ENCODE results near the gene B4GALNT1. TPM values are rescaled to one million over a fixed set of nuclear protein-coding genes. Genes with fewer than 3 reads are reported as not detected.

B4GALNT1 gene
- polyA plus RNA-seq, 1 donor from 2014 or later: 99.9 TPM

DNA sequence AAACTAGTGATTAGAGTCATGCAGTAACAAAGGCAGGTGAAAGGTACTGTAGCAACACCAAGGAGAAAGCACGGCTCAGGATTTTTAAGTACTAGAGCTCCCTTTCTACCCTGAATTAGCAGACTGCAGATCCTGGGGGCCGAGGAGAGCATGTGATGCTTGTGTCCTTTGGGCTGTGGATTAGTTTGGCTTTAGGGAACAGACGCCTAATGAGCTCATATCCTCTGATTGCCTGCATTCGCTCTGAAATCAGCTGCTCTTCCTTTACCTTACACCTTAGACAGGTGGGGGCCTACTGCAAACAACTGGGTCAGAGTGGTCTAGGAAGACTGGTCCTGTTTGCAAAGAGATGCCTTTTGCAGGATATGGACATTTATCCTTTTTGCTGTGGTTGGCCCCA is 39.8 kb downstream of the B4GALNT1 start:
- Histone ChIP-seq H3K4me2 (ENCODE audit: low read length) (no peak overlapping the region), H2AFZ (ENCODE audit: low read depth, low read length) (no peak overlapping the region), H3K79me2 (replicated peaks; ENCODE audit: insufficient read depth, low read length) (peaks cover 2% of the 10 kb centered on the region), H3K4me3 (ENCODE audit: low read length) (peak overlapping the region; percentile 96), H3K9me3 (ENCODE audit: low read length) (no peaks in the 10 kb centered on the region), H4K20me1 (ENCODE audit: insufficient read depth) (no peaks in the 10 kb centered on the region), H3K9me2 (ENCODE audit: insufficient read depth, low read length) (no peaks in the 10 kb centered on the region), H3K27ac (ENCODE audit: low read length) (no peak overlapping the region), H3F3A (ENCODE audit: insufficient read depth, low read length, poor library complexity, severe bottlenecking) (no peaks in the 10 kb centered on the region), H3K36me3 (ENCODE audit: insufficient read depth, low read length) (no peaks in the 10 kb centered on the region), H3K9ac (ENCODE audit: low read length) (no peak overlapping the region), H3K27me3 (ENCODE audit: insufficient read depth, low read depth, low read length) (no peaks in the 10 kb centered on the region)
- no peak for TF ChIP-seq TAF1 (IDR thresholded peaks at IDR 0.05; ENCODE audit: low read depth)
- TF ChIP-seq, protein P1, sequence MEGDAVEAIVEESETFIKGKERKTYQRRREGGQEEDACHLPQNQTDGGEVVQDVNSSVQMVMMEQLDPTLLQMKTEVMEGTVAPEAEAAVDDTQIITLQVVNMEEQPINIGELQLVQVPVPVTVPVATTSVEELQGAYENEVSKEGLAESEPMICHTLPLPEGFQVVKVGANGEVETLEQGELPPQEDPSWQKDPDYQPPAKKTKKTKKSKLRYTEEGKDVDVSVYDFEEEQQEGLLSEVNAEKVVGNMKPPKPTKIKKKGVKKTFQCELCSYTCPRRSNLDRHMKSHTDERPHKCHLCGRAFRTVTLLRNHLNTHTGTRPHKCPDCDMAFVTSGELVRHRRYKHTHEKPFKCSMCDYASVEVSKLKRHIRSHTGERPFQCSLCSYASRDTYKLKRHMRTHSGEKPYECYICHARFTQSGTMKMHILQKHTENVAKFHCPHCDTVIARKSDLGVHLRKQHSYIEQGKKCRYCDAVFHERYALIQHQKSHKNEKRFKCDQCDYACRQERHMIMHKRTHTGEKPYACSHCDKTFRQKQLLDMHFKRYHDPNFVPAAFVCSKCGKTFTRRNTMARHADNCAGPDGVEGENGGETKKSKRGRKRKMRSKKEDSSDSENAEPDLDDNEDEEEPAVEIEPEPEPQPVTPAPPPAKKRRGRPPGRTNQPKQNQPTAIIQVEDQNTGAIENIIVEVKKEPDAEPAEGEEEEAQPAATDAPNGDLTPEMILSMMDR (IDR thresholded peaks at IDR 0.05; ENCODE audit: poor library complexity, severe bottlenecking): no peak
- TF ChIP-seq EZH2 (IDR thresholded peaks at IDR 0.05; ENCODE audit: borderline replicate concordance, insufficient read depth, low read length, poor library complexity, severe bottlenecking): no peak

DNA sequence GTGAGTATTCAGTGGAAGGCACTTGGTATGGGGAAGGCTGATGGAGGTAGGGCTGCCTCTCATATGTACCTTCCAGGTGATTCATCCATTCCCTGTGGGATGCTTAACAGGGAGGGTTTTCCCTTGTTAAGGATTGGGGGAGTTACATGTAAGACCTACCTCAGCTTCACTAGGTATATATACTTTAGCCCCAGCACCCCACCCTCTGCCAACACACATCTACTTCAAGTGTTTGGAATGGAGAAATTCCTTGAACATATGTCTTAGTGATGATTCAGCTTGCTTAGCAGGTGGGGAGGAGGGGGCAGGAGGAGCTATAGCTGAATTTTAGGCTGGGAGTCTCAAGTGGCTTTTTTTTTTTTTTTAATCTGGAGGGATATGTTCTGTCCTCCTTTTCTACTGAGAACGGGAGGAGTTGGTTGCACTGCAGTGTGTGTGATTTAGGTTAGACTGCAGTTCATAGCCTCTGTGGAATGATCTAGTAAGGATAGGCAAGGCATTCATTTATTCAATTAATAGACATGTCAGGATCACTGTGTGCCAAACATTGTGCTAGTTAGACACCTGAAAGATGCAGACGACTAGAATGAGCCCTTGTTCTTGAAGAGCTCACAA is 40.3 kb downstream of the B4GALNT1 start:
- H3F3A ChIP-seq (ENCODE audit: insufficient read depth, low read length, poor library complexity, severe bottlenecking): no peaks in the 10 kb centered on the region
- H3K27ac ChIP-seq (ENCODE audit: low read length): no peak overlapping the region
- no peaks in the 10 kb centered on the region for H3K36me3 ChIP-seq (ENCODE audit: insufficient read depth, low read length)
- no peaks in the 10 kb centered on the region for H3K27me3 ChIP-seq (ENCODE audit: insufficient read depth, low read depth, low read length)
- no peak overlapping the region for H2AFZ ChIP-seq (ENCODE audit: low read depth, low read length)
- no peaks in the 10 kb centered on the region for H3K9me2 ChIP-seq (ENCODE audit: insufficient read depth, low read length)
- H4K20me1 ChIP-seq (ENCODE audit: insufficient read depth): no peaks in the 10 kb centered on the region
- TF ChIP-seq RAD21 (conservative IDR thresholded peaks at IDR 0.05) (no peak), SMC3 (conservative IDR thresholded peaks at IDR 0.05; ENCODE audit: poor library complexity) (no peak), EP300 (conservative IDR thresholded peaks at IDR 0.05; ENCODE audit: poor library complexity, severe bottlenecking) (no peak), MXI1 (conservative IDR thresholded peaks at IDR 0.05; ENCODE audit: poor library complexity, severe bottlenecking) (no peak), TAF1 (IDR thresholded peaks at IDR 0.05; ENCODE audit: low read depth) (no peak), EZH2 (IDR thresholded peaks at IDR 0.05; ENCODE audit: borderline replicate concordance, insufficient read depth, low read length, poor library complexity, severe bottlenecking) (no peak), POLR2AphosphoS5 (IDR thresholded peaks at IDR 0.05) (no peak)
- TF ChIP-seq, protein P1 (IDR thresholded peaks at IDR 0.05; ENCODE audit: poor library complexity, severe bottlenecking): no peak
- TF ChIP-seq, protein P2, sequence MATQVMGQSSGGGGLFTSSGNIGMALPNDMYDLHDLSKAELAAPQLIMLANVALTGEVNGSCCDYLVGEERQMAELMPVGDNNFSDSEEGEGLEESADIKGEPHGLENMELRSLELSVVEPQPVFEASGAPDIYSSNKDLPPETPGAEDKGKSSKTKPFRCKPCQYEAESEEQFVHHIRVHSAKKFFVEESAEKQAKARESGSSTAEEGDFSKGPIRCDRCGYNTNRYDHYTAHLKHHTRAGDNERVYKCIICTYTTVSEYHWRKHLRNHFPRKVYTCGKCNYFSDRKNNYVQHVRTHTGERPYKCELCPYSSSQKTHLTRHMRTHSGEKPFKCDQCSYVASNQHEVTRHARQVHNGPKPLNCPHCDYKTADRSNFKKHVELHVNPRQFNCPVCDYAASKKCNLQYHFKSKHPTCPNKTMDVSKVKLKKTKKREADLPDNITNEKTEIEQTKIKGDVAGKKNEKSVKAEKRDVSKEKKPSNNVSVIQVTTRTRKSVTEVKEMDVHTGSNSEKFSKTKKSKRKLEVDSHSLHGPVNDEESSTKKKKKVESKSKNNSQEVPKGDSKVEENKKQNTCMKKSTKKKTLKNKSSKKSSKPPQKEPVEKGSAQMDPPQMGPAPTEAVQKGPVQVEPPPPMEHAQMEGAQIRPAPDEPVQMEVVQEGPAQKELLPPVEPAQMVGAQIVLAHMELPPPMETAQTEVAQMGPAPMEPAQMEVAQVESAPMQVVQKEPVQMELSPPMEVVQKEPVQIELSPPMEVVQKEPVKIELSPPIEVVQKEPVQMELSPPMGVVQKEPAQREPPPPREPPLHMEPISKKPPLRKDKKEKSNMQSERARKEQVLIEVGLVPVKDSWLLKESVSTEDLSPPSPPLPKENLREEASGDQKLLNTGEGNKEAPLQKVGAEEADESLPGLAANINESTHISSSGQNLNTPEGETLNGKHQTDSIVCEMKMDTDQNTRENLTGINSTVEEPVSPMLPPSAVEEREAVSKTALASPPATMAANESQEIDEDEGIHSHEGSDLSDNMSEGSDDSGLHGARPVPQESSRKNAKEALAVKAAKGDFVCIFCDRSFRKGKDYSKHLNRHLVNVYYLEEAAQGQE (IDR thresholded peaks at IDR 0.05; ENCODE audit: borderline replicate concordance): no peak
- H3K4me3 ChIP-seq (ENCODE audit: low read length): peak overlapping the region; percentile 96
- H3K4me2 ChIP-seq (ENCODE audit: low read length): peak overlapping the region; percentile 94
- H3K79me2 ChIP-seq (replicated peaks; ENCODE audit: insufficient read depth, low read length): peaks cover 2% of the 10 kb centered on the region
- no peak overlapping the region for H3K9ac ChIP-seq (ENCODE audit: low read length)
- H3K9me3 ChIP-seq (ENCODE audit: low read length): no peaks in the 10 kb centered on the region

All from neural cell (in vitro differentiated cells).